Mucosa of gallbladder (tissue), 1 donor: ENCODE measurements around the gene SLC25A40. TPM values are rescaled to one million over a fixed set of nuclear protein-coding genes. Genes with fewer than 3 reads are reported as not detected.
"Not testable (repeated sequence)": the region's sequence is repeated elsewhere in the genome, so short reads cannot be mapped to it uniquely, and the experiment has no call there.

Experiments used
- DNase-seq: peaks from one replicate; pipeline ENCODE4 v3.0.0-alpha.2; 2020; ENCODE audit warnings: low spot score
- total RNA-seq: library from RNA; stranded (reverse); gene quantifications from one replicate; pipeline ENCODE4 v1.2.1, GENCODE V29; 2021
- donor health status: DM: no; HTN: no; CAD: no.

The SLC25A40 gene
- total RNA-seq, 1 donor from 2014 or later, result 19.5 TPM

GRCh38 chr7:87870471-87870870 lies 5.7 kb downstream of the SLC25A40 start:
- DNase-seq, result no peak

GRCh38 chr7:87866533-87866932 lies 9.6 kb downstream of the SLC25A40 start:
- DNase-seq, result not testable (repeated sequence)

- DNase-seq, result no peak
Observed at GRCh38 chr7:87866089-87866488, 10.1 kb downstream of the SLC25A40 start.

GRCh38 chr7:87858417-87859100 lies 17.6 kb downstream of the SLC25A40 start:
- DNase-seq, result no peak

- DNase-seq, result no peak
Observed at GRCh38 chr7:87853237-87853864, 22.8 kb downstream of the SLC25A40 start.

- DNase-seq, result no peak
Observed at GRCh38 chr7:87852306-87852705, 23.9 kb downstream of the SLC25A40 start.

- DNase-seq, result no peak
Observed at GRCh38 chr7:87850836-87851593, 25.1 kb downstream of the SLC25A40 start.

- no peak for DNase-seq
Observed at GRCh38 chr7:87837597-87837996, 38.6 kb downstream of the SLC25A40 start.

GRCh38 chr7:87833130-87833529 lies 43.0 kb downstream of the SLC25A40 start:
- DNase-seq, result no peak

GRCh38 chr7:87831097-87831496 lies 45.1 kb downstream of the SLC25A40 start:
- DNase-seq, result no peak

GRCh38 chr7:87828383-87828782 lies 47.8 kb downstream of the SLC25A40 start:
- not testable (repeated sequence) for DNase-seq

GRCh38 chr7:87825369-87825768 lies 50.8 kb downstream of the SLC25A40 start:
- not testable (repeated sequence) for DNase-seq

GRCh38 chr7:87822056-87822455 lies 54.1 kb downstream of the SLC25A40 start:
- not testable (repeated sequence) for DNase-seq

- DNase-seq, result no peak
Observed at GRCh38 chr7:87818336-87818735, 57.8 kb downstream of the SLC25A40 start.

- DNase-seq, result no peak
Observed at GRCh38 chr7:87816389-87816788, 59.8 kb downstream of the SLC25A40 start.

GRCh38 chr7:87810726-87811125 lies 65.4 kb downstream of the SLC25A40 start:
- no peak for DNase-seq

GRCh38 chr7:87810130-87810529 lies 66.0 kb downstream of the SLC25A40 start:
- DNase-seq, result no peak

GRCh38 chr7:87806150-87806549 lies 70.0 kb downstream of the SLC25A40 start:
- DNase-seq, result no peak

GRCh38 chr7:87797798-87798403 lies 78.3 kb downstream of the SLC25A40 start:
- DNase-seq, result no peak

GRCh38 chr7:87797395-87797794 lies 78.8 kb downstream of the SLC25A40 start:
- no peak for DNase-seq

GRCh38 chr7:87785368-87785995 lies 90.7 kb downstream of the SLC25A40 start:
- DNase-seq, result no peak

- no peak for DNase-seq
Observed at GRCh38 chr7:87784424-87784823, 91.7 kb downstream of the SLC25A40 start.
